GM12872 (cell line): Measurements from ENCODE around the gene SSTR3.

ENCODE experiments used
- CTCF ChIP-seq: IDR thresholded peaks from 3 replicates; pipeline ENCODE4 v1.5.1; 2011; ENCODE audit warnings: low read depth, mild to moderate bottlenecking, low read length, moderate library complexity; ENCODE audit not compliant: insufficient read depth

SSTR3 gene

GRCh38 chr22:37213941-37214730, 1.9 kb upstream of the SSTR3 start:
- TF ChIP-seq CTCF, result no peak

GRCh38 chr22:37213218-37213855, 1.1 kb upstream of the SSTR3 start:
- no peak for TF ChIP-seq CTCF

- no peak for TF ChIP-seq CTCF
These were observed 457 bp downstream of the SSTR3 start for GRCh38 chr22:37211866-37212173.

GRCh38 chr22:37211075-37211865, 1.0 kb downstream of the SSTR3 start:
- no peak for TF ChIP-seq CTCF

GRCh38 chr22:37210041-37210803, 2.1 kb downstream of the SSTR3 start:
- TF ChIP-seq CTCF, result no peak

- no peak for TF ChIP-seq CTCF
These were observed 3.0 kb downstream of the SSTR3 start for GRCh38 chr22:37209140-37209845.
